NCI-H226 (cell line): ENCODE measurements around the gene VWA7.

Experiments used
- DNase-seq: peaks from one replicate; pipeline ENCODE4 v3.0.0-alpha.2; 2015

The VWA7 gene

GRCh38 chr6:31728767-31729514 lies 48.2 kb downstream of the VWA7 start, which contains the start of gene DDAH2:
Gene DDAH2, minus strand, starts transcription at chr6:31729299. Its CDS starts 138 bp downstream, at chr6:31729161.
- DNase-seq: no peak

- DNase-seq: no peak
Observed at GRCh38 chr6:31727717-31728671, 49.1 kb downstream of the VWA7 start.

GRCh38 chr6:31727034-31727716 lies 50.0 kb downstream of the VWA7 start:
- no peak for DNase-seq

GRCh38 chr6:31725502-31726350 lies 51.4 kb downstream of the VWA7 start:
- peak; percentile 91 for DNase-seq

GRCh38 chr6:31723980-31724691 lies 53.0 kb downstream of the VWA7 start:
- no peak for DNase-seq

GRCh38 chr6:31723245-31723979 lies 53.7 kb downstream of the VWA7 start, which contains the start of gene MPIG6B:
Gene MPIG6B, plus strand, starts transcription at chr6:31723373. Its CDS starts 11 bp downstream, at chr6:31723384.
- DNase-seq: no peak

- no peak for DNase-seq
Observed at GRCh38 chr6:31722173-31722572, 55.0 kb downstream of the VWA7 start.

- DNase-seq: no peak
Observed at GRCh38 chr6:31721351-31722020, 55.6 kb downstream of the VWA7 start, which contains the start of gene LY6G6C. Gene LY6G6C, minus strand, starts transcription at chr6:31721746. Its CDS starts 67 bp downstream, at chr6:31721679.

- no peak for DNase-seq
Observed at GRCh38 chr6:31720196-31720770, 56.8 kb downstream of the VWA7 start.

- DNase-seq: no peak
Observed at GRCh38 chr6:31719001-31719400, 58.1 kb downstream of the VWA7 start.

GRCh38 chr6:31718265-31718664 lies 58.9 kb downstream of the VWA7 start:
- DNase-seq: no peak

GRCh38 chr6:31717499-31718222 lies 59.5 kb downstream of the VWA7 start:
- no peak for DNase-seq
